Prostate gland (tissue), 2 donors: ENCODE results near the gene C3orf20.

Experiments
- CTCF ChIP-seq, 4 experiments: fragments of 200-600 bp in 2 of 4; fragments of 450-650 bp in 2 of 4; sonication (generic) in 2 of 4; IDR thresholded peaks; 1 replicate in 3 of 4; 2 replicates in 1 of 4; pipeline ENCODE4 v1.5.1; 2016 to 2019; ENCODE audit warnings: antibody characterized with exemption in 4 of 4, mild to moderate bottlenecking in 2 of 4, moderate library complexity in 2 of 4
- POLR2A ChIP-seq: fragments of 450-650 bp; IDR thresholded peaks from one replicate; pipeline ENCODE4 v1.6.1; 2016; ENCODE audit warnings: antibody characterized with exemption, mild to moderate bottlenecking
- POLR2AphosphoS5 ChIP-seq: sonication (generic); formaldehyde crosslinking; IDR thresholded peaks from one replicate; pipeline ENCODE4 v1.6.1; 2017; ENCODE audit warnings: antibody characterized with exemption

DNA sequence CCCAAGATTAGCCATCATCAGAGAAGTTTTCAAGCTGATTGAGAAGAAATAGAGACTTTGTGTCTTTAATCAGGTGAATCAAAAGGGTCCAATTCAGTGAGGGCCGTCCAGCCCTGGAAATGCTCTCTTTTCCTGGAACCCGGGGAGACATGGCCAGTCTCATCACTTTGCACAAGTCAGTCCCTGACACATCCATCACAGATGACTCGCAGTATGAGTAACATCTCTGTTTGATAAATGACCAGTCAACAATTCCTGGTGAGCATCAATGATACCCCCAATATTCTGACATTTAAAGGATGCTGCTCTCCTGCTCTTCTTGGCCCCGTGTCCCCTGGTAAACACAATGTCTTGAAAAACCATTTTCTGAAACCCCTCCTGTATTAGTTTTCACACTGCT is 26.7 kb downstream of the C3orf20 start:
- no peak for TF ChIP-seq POLR2A
- no peak for TF ChIP-seq CTCF (IDR thresholded peaks at IDR 0.05)
- TF ChIP-seq POLR2AphosphoS5, result no peak
